ENCODE results near the gene WDR93. TPM values are rescaled to one million over a fixed set of nuclear protein-coding genes. Genes with fewer than 3 reads are reported as not detected.

Gene WDR93
- total and polyA plus RNA-seq, 2 donors (not counting 1 experiment from before 2014, with no cell fraction given) = 0.12 TPM; not detected in 1

- H3K27me3 ChIP-seq (replicated peaks in 1 of 4; ENCODE audit: control extremely low read depth in 1 of 4, control insufficient read depth in 3 of 4, insufficient read depth in 4 of 4, low read length in 3 of 4) = peaks cover 0 to 20% (median 8%) of the 10 kb centered on the region in 4 experiments
- no peak overlapping the region for H3K27ac ChIP-seq (ENCODE audit: low read length in 2 of 2)
- H3K4me1 Mint-ChIP-seq = no peaks in the 10 kb centered on the region
- H3K9me3 Mint-ChIP-seq (ENCODE audit: insufficient read depth) = peaks cover 2% of the 10 kb centered on the region
- intact Hi-C loops (cut with micrococcal nuclease) = no loop called here
- TF ChIP-seq EZH2 (IDR thresholded peaks at IDR 0.05; ENCODE audit: borderline replicate concordance, insufficient read depth, low read depth, low read length, poor library complexity, severe bottlenecking) (no peak), CTCF (IDR thresholded peaks at IDR 0.05) (no peak)
- no peak overlapping the region for H3K4me2 ChIP-seq (replicated peaks; ENCODE audit: low read depth, low read length, poor library complexity, severe bottlenecking)
- no peak overlapping the region for H3K4me3 Mint-ChIP-seq
- no CpG with 5 or more reads among the region's 1 CpG for WGBS (ENCODE audit: insufficient coverage)
- no peaks in the 10 kb centered on the region for H3K9me3 ChIP-seq (ENCODE audit: control extremely low read depth in 1 of 3, control insufficient read depth in 2 of 3, insufficient read depth in 1 of 3, low read length in 2 of 3)
- no peak overlapping the region for H3K9ac ChIP-seq (ENCODE audit: low read length)
- H2AFZ ChIP-seq (ENCODE audit: insufficient read depth, low read depth, low read length, poor library complexity, severe bottlenecking) = no peak overlapping the region
- no peaks in the 10 kb centered on the region for H3K79me2 ChIP-seq (ENCODE audit: control insufficient read depth, insufficient read depth, low read length)
- H3K27ac Mint-ChIP-seq = no peak overlapping the region
- no peak overlapping the region for H3K4me3 ChIP-seq (ENCODE audit: control extremely low read depth in 1 of 5, extremely low read depth in 1 of 5, insufficient read depth in 1 of 5, low read depth in 2 of 5, low read length in 4 of 5)
- no peaks in the 10 kb centered on the region for H3K36me3 ChIP-seq (replicated peaks in 1 of 2; ENCODE audit: control extremely low read depth in 1 of 2, control insufficient read depth in 1 of 2, extremely low read depth in 1 of 2, insufficient read depth in 2 of 2, low read length in 1 of 2)
- CTCF ChIA-PET = no interaction called here
- H4K20me1 ChIP-seq (ENCODE audit: control insufficient read depth, insufficient read depth, low read length, poor library complexity, severe bottlenecking) = no peaks in the 10 kb centered on the region
- ATAC-seq (ENCODE audit: low read depth) = no peak
- no peaks in the 10 kb centered on the region for H3K4me1 ChIP-seq (ENCODE audit: control insufficient read depth in 2 of 2, insufficient read depth in 2 of 2, low read length in 2 of 2)
- peaks cover 38% of the 10 kb centered on the region for H3K27me3 Mint-ChIP-seq
- DNase-seq = no peak
- POLR2A ChIA-PET = no interaction called here
These were observed 17.0 kb downstream of the WDR93 start for GRCh38 chr15:89707577-89707976.

GRCh38 chr15:89714775-89715174, 24.2 kb downstream of the WDR93 start:
- Histone ChIP-seq H4K20me1 (ENCODE audit: control insufficient read depth, insufficient read depth, low read length, poor library complexity, severe bottlenecking) (no peaks in the 10 kb centered on the region), H3K4me1 (ENCODE audit: control insufficient read depth in 2 of 2, insufficient read depth in 2 of 2, low read length in 2 of 2) (no peaks in the 10 kb centered on the region), H3K27me3 (replicated peaks in 1 of 4; ENCODE audit: control extremely low read depth in 1 of 4, control insufficient read depth in 3 of 4, insufficient read depth in 4 of 4, low read length in 3 of 4) (peaks cover 0 to 5% (median 0%) of the 10 kb centered on the region in 4 experiments), H3K9me3 (ENCODE audit: control extremely low read depth in 1 of 3, control insufficient read depth in 2 of 3, insufficient read depth in 1 of 3, low read length in 2 of 3) (no peaks in the 10 kb centered on the region), H3K9ac (ENCODE audit: low read length) (no peak overlapping the region), H3K4me2 (replicated peaks; ENCODE audit: low read depth, low read length, poor library complexity, severe bottlenecking) (no peak overlapping the region), H2AFZ (ENCODE audit: insufficient read depth, low read depth, low read length, poor library complexity, severe bottlenecking) (no peak overlapping the region), H3K4me3 (ENCODE audit: control extremely low read depth in 1 of 5, extremely low read depth in 1 of 5, insufficient read depth in 1 of 5, low read depth in 2 of 5, low read length in 4 of 5) (no peak overlapping the region), H3K27ac (ENCODE audit: low read length in 2 of 2) (no peak overlapping the region), H3K36me3 (replicated peaks in 1 of 2; ENCODE audit: control extremely low read depth in 1 of 2, control insufficient read depth in 1 of 2, extremely low read depth in 1 of 2, insufficient read depth in 2 of 2, low read length in 1 of 2) (no peaks in the 10 kb centered on the region), H3K79me2 (ENCODE audit: control insufficient read depth, insufficient read depth, low read length) (no peaks in the 10 kb centered on the region)
- intact Hi-C loops (cut with micrococcal nuclease) = no loop called here
- peaks cover 2% of the 10 kb centered on the region for H3K9me3 Mint-ChIP-seq (ENCODE audit: insufficient read depth)
- DNase-seq = no peak
- no peak for ATAC-seq (ENCODE audit: low read depth)
- H3K4me3 Mint-ChIP-seq = no peak overlapping the region
- POLR2A ChIA-PET = no interaction called here
- H3K27me3 Mint-ChIP-seq = peaks cover 7% of the 10 kb centered on the region
- no peaks in the 10 kb centered on the region for H3K4me1 Mint-ChIP-seq
- no peak overlapping the region for H3K27ac Mint-ChIP-seq
- CTCF ChIA-PET = no interaction called here
- WGBS (ENCODE audit: insufficient coverage) = no CpG with 5 or more reads among the region's 2 CpGs
- TF ChIP-seq EZH2 (IDR thresholded peaks at IDR 0.05; ENCODE audit: borderline replicate concordance, insufficient read depth, low read depth, low read length, poor library complexity, severe bottlenecking) = no peak
- TF ChIP-seq CTCF (IDR thresholded peaks at IDR 0.05) = no peak
